WTC11 (cell line): ENCODE measurements around the gene M6PR. TPM values are rescaled to one million over a fixed set of nuclear protein-coding genes. Genes with fewer than 3 reads are reported as not detected.

Source experiments
- FOXK1 ChIP-seq: sonication (generic); formaldehyde crosslinking; IDR thresholded peaks from 2 replicates; pipeline ENCODE4 v1.8.0; 2022; ENCODE audit warnings: mild to moderate bottlenecking, moderate library complexity, missing genetic modification reagents
- RORB ChIP-seq: fragments of 250-450 bp; sonication (Bioruptor Pico); IDR thresholded peaks from 2 replicates; pipeline ENCODE4 v1.9.0; 2021; ENCODE audit warnings: mild to moderate bottlenecking
- SMAD4 ChIP-seq: sonication (generic); formaldehyde crosslinking; IDR thresholded peaks from 2 replicates; pipeline ENCODE4 v1.8.0; 2022; ENCODE audit warnings: mild to moderate bottlenecking, missing genetic modification reagents
- ZNF423 ChIP-seq: fragments of 250-450 bp; sonication (Bioruptor Pico); IDR thresholded peaks from 2 replicates; pipeline ENCODE4 v2.1.2; 2022; ENCODE audit warnings: mild to moderate bottlenecking, moderate library complexity
- total RNA-seq: library from RNA; stranded (reverse); gene quantifications from 3 replicates; pipeline ENCODE4 v1.2.3, GENCODE V29; 2021
- TF ChIP-seq, protein P1 (sequence below): sonication (generic); formaldehyde crosslinking; IDR thresholded peaks from 2 replicates; pipeline ENCODE4 v1.8.1; 2023; ENCODE audit warnings: mild to moderate bottlenecking, missing genetic modification reagents
- TF ChIP-seq, protein P2 (sequence below): sonication (generic); formaldehyde crosslinking; IDR thresholded peaks from 2 replicates; pipeline ENCODE4 v1.8.0; 2022; ENCODE audit warnings: missing genetic modification reagents
- TF ChIP-seq, protein P3 (sequence below): sonication (generic); formaldehyde crosslinking; conservative IDR thresholded peaks from 2 replicates; pipeline ENCODE4 v1.8.1; 2023; ENCODE audit warnings: mild to moderate bottlenecking, low read depth, missing genetic modification reagents, moderate library complexity
- TF ChIP-seq, protein P4 (sequence below): fragments of 250-450 bp; sonication (Bioruptor Pico); IDR thresholded peaks from 2 replicates; pipeline ENCODE4 v1.9.0; 2021; ENCODE audit warnings: mild to moderate bottlenecking
- TF ChIP-seq, protein P5 (sequence below): sonication (generic); formaldehyde crosslinking; IDR thresholded peaks from 2 replicates; pipeline ENCODE4 v1.8.0; 2022; ENCODE audit warnings: mild to moderate bottlenecking, missing genetic modification reagents
- TF ChIP-seq, protein P6 (sequence below): sonication (generic); formaldehyde crosslinking; IDR thresholded peaks from 2 replicates; pipeline ENCODE4 v1.8.1; 2022; ENCODE audit warnings: missing genetic modification reagents, borderline replicate concordance
- TF ChIP-seq, protein P7 (sequence below): fragments of 250-450 bp; sonication (Bioruptor Pico); IDR thresholded peaks from 2 replicates; pipeline ENCODE4 v2.1.2; 2022; ENCODE audit warnings: mild to moderate bottlenecking, moderate library complexity
- TF ChIP-seq, protein P8 (sequence below): sonication (generic); formaldehyde crosslinking; IDR thresholded peaks from 2 replicates; pipeline ENCODE4 v1.8.0; 2022; ENCODE audit warnings: mild to moderate bottlenecking, missing genetic modification reagents

The M6PR gene
- total RNA-seq, 1 experiment from 2014 or later: 139 TPM

DNA sequence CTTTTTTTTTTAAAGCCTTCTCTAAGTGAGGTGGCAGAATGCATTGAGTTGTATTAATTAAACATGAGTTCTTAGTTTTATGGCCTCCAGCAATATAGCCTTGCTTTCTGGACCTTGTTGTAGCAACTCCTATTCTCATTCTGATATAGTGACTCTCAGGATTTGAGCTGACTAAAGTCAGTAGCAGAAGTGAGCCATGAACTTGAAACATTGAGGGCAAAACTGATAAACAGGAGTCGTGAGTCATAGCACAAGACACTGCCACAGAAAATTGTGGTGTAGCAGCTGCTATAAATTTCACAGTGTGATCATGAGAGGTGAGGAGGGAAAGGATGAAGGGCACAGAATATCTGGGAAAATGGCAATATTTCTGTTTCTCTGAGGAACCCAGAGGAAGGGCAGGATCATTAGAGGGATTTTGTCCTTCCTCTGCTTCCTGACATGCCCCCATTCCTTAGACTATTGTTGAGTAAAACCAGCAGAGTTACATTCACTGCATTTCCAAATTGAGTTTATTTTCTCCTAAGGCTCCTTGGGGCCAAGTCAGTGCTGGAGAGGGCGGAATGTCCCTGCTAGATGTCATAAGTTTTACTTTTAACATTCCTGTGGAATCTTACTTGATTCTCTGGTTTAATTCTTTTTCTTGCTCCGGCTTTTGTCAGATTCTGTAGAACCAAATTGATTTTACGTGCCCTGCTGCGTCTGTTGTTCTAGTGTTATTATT, 47.4 kb upstream of the M6PR start (continued):
- TF ChIP-seq, protein P1, sequence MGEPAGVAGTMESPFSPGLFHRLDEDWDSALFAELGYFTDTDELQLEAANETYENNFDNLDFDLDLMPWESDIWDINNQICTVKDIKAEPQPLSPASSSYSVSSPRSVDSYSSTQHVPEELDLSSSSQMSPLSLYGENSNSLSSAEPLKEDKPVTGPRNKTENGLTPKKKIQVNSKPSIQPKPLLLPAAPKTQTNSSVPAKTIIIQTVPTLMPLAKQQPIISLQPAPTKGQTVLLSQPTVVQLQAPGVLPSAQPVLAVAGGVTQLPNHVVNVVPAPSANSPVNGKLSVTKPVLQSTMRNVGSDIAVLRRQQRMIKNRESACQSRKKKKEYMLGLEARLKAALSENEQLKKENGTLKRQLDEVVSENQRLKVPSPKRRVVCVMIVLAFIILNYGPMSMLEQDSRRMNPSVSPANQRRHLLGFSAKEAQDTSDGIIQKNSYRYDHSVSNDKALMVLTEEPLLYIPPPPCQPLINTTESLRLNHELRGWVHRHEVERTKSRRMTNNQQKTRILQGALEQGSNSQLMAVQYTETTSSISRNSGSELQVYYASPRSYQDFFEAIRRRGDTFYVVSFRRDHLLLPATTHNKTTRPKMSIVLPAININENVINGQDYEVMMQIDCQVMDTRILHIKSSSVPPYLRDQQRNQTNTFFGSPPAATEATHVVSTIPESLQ (CRISPR knock-in tag): no peak
- TF ChIP-seq RORB (CRISPR knock-in tag) (no peak), FOXK1 (CRISPR knock-in tag) (no peak), SMAD4 (CRISPR knock-in tag) (no peak), ZNF423 (CRISPR knock-in tag) (no peak)
- TF ChIP-seq, protein P2, sequence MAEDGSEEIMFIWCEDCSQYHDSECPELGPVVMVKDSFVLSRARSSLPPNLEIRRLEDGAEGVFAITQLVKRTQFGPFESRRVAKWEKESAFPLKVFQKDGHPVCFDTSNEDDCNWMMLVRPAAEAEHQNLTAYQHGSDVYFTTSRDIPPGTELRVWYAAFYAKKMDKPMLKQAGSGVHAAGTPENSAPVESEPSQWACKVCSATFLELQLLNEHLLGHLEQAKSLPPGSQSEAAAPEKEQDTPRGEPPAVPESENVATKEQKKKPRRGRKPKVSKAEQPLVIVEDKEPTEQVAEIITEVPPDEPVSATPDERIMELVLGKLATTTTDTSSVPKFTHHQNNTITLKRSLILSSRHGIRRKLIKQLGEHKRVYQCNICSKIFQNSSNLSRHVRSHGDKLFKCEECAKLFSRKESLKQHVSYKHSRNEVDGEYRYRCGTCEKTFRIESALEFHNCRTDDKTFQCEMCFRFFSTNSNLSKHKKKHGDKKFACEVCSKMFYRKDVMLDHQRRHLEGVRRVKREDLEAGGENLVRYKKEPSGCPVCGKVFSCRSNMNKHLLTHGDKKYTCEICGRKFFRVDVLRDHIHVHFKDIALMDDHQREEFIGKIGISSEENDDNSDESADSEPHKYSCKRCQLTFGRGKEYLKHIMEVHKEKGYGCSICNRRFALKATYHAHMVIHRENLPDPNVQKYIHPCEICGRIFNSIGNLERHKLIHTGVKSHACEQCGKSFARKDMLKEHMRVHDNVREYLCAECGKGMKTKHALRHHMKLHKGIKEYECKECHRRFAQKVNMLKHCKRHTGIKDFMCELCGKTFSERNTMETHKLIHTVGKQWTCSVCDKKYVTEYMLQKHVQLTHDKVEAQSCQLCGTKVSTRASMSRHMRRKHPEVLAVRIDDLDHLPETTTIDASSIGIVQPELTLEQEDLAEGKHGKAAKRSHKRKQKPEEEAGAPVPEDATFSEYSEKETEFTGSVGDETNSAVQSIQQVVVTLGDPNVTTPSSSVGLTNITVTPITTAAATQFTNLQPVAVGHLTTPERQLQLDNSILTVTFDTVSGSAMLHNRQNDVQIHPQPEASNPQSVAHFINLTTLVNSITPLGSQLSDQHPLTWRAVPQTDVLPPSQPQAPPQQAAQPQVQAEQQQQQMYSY: no peak
- TF ChIP-seq, protein P3, sequence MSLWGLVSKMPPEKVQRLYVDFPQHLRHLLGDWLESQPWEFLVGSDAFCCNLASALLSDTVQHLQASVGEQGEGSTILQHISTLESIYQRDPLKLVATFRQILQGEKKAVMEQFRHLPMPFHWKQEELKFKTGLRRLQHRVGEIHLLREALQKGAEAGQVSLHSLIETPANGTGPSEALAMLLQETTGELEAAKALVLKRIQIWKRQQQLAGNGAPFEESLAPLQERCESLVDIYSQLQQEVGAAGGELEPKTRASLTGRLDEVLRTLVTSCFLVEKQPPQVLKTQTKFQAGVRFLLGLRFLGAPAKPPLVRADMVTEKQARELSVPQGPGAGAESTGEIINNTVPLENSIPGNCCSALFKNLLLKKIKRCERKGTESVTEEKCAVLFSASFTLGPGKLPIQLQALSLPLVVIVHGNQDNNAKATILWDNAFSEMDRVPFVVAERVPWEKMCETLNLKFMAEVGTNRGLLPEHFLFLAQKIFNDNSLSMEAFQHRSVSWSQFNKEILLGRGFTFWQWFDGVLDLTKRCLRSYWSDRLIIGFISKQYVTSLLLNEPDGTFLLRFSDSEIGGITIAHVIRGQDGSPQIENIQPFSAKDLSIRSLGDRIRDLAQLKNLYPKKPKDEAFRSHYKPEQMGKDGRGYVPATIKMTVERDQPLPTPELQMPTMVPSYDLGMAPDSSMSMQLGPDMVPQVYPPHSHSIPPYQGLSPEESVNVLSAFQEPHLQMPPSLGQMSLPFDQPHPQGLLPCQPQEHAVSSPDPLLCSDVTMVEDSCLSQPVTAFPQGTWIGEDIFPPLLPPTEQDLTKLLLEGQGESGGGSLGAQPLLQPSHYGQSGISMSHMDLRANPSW: no peak
- TF ChIP-seq, protein P4, sequence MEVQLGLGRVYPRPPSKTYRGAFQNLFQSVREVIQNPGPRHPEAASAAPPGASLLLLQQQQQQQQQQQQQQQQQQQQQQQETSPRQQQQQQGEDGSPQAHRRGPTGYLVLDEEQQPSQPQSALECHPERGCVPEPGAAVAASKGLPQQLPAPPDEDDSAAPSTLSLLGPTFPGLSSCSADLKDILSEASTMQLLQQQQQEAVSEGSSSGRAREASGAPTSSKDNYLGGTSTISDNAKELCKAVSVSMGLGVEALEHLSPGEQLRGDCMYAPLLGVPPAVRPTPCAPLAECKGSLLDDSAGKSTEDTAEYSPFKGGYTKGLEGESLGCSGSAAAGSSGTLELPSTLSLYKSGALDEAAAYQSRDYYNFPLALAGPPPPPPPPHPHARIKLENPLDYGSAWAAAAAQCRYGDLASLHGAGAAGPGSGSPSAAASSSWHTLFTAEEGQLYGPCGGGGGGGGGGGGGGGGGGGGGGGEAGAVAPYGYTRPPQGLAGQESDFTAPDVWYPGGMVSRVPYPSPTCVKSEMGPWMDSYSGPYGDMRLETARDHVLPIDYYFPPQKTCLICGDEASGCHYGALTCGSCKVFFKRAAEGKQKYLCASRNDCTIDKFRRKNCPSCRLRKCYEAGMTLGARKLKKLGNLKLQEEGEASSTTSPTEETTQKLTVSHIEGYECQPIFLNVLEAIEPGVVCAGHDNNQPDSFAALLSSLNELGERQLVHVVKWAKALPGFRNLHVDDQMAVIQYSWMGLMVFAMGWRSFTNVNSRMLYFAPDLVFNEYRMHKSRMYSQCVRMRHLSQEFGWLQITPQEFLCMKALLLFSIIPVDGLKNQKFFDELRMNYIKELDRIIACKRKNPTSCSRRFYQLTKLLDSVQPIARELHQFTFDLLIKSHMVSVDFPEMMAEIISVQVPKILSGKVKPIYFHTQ (CRISPR knock-in tag): no peak
- TF ChIP-seq, protein P5, sequence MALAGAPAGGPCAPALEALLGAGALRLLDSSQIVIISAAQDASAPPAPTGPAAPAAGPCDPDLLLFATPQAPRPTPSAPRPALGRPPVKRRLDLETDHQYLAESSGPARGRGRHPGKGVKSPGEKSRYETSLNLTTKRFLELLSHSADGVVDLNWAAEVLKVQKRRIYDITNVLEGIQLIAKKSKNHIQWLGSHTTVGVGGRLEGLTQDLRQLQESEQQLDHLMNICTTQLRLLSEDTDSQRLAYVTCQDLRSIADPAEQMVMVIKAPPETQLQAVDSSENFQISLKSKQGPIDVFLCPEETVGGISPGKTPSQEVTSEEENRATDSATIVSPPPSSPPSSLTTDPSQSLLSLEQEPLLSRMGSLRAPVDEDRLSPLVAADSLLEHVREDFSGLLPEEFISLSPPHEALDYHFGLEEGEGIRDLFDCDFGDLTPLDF: no peak
- TF ChIP-seq, protein P6, sequence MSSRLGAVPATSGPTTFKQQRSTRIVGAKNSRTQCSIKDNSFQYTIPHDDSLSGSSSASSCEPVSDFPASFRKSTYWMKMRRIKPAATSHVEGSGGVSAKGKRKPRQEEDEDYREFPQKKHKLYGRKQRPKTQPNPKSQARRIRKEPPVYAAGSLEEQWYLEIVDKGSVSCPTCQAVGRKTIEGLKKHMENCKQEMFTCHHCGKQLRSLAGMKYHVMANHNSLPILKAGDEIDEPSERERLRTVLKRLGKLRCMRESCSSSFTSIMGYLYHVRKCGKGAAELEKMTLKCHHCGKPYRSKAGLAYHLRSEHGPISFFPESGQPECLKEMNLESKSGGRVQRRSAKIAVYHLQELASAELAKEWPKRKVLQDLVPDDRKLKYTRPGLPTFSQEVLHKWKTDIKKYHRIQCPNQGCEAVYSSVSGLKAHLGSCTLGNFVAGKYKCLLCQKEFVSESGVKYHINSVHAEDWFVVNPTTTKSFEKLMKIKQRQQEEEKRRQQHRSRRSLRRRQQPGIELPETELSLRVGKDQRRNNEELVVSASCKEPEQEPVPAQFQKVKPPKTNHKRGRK (CRISPR knock-in tag): no peak
- TF ChIP-seq, protein P7, sequence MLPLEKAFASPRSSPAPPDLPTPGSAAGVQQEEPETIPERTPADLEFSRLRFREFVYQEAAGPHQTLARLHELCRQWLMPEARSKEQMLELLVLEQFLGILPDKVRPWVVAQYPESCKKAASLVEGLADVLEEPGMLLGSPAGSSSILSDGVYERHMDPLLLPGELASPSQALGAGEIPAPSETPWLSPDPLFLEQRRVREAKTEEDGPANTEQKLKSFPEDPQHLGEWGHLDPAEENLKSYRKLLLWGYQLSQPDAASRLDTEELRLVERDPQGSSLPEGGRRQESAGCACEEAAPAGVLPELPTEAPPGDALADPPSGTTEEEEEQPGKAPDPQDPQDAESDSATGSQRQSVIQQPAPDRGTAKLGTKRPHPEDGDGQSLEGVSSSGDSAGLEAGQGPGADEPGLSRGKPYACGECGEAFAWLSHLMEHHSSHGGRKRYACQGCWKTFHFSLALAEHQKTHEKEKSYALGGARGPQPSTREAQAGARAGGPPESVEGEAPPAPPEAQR (CRISPR knock-in tag): no peak
- TF ChIP-seq, protein P8, sequence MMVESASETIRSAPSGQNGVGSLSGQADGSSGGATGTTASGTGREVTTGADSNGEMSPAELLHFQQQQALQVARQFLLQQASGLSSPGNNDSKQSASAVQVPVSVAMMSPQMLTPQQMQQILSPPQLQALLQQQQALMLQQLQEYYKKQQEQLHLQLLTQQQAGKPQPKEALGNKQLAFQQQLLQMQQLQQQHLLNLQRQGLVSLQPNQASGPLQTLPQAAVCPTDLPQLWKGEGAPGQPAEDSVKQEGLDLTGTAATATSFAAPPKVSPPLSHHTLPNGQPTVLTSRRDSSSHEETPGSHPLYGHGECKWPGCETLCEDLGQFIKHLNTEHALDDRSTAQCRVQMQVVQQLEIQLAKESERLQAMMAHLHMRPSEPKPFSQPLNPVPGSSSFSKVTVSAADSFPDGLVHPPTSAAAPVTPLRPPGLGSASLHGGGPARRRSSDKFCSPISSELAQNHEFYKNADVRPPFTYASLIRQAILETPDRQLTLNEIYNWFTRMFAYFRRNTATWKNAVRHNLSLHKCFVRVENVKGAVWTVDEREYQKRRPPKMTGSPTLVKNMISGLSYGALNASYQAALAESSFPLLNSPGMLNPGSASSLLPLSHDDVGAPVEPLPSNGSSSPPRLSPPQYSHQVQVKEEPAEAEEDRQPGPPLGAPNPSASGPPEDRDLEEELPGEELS (CRISPR knock-in tag): no peak
